ENCODE results near the gene SLC38A1.

GRCh38 chr12:46227616-46228015, 41.2 kb downstream of the SLC38A1 start:
- TF ChIP-seq CTCF (IDR thresholded peaks at IDR 0.05 in 4 of 5, conservative IDR thresholded peaks at IDR 0.05 in 1 of 5) (no peak), POLR2A (IDR thresholded peaks at IDR 0.05) (no peak)
